Mammary epithelial cell (primary cell): ENCODE results near the gene ANXA6.

Experiments
- CTCF ChIP-seq, 2 donors: IDR thresholded peaks in 1 of 2; conservative IDR thresholded peaks in 1 of 2; 2 replicates each; pipeline ENCODE4 v1.5.1; 2011 to 2012; ENCODE audit warnings: inconsistent platforms in 2 of 2, low read length in 2 of 2, mild to moderate bottlenecking in 2 of 2, control low read depth in 1 of 2, low read depth in 1 of 2; ENCODE audit not compliant: insufficient read depth in 1 of 2; ENCODE audit errors: extremely low read depth in 1 of 2
- EZH2 ChIP-seq: IDR thresholded peaks from 2 replicates; pipeline ENCODE4 v1.6.1; 2012; ENCODE audit warnings: low read length, inconsistent platforms, borderline replicate concordance

DNA sequence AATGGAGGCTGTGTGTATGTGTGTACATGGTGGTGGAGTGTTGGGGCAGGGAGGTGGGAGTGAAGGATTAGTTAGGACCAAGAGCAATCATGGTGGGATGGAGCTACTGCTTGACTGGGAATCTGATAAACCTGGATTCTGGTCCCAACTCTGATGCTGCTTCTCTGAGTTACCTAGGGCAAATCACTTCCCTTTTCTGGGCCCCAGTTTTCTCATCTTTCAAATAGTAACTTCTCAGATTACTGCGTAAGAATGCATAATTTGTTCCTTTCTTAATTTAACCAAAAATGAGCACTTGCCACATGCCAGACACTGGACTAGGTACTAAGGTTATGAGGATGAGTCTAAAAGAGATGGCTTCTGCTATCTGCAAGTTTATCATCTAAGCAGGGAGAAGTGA, 20.8 kb upstream of the ANXA6 start:
- TF ChIP-seq EZH2 = no peak
- TF ChIP-seq CTCF (conservative IDR thresholded peaks at IDR 0.05 in 1 of 2, IDR thresholded peaks at IDR 0.05 in 1 of 2; ENCODE audit: extremely low read depth in 1 of 2, insufficient read depth in 1 of 2, low read depth in 1 of 2, low read length in 2 of 2) = no peak
